M059J (cell line): ENCODE data around the gene CD72. TPM values are rescaled to one million over a fixed set of nuclear protein-coding genes. Genes with fewer than 3 reads are reported as not detected.
A peak's percentile ranks its signal among the peaks of the same experiment; 100 is the strongest.

Source experiments
- DNase-seq: peaks from one replicate; pipeline ENCODE4 v3.0.0-alpha.2; 2012; ENCODE audit warnings: low read depth
- total RNA-seq: library from RNA; depleted of rRNA; stranded (reverse); fragments of >200 nt; shearing (Covaris generic); gene quantifications from 2 replicates; pipeline ENCODE4 v1.2.3, GENCODE V29; 2014; rRNA removed

The CD72 gene
- total RNA-seq: 0.05 and 4.1 TPM in 2 replicates

- DNase-seq: no peak
These were observed at the start of gene CD72 for GRCh38 chr9:35618325-35618727. Gene CD72, minus strand, starts transcription at chr9:35618413. Its CDS starts 110 bp downstream, at chr9:35618303.

- DNase-seq: no peak
These were observed 49.7 kb upstream of the CD72 start for GRCh38 chr9:35667939-35668338.

- no peak for DNase-seq
These were observed 48.3 kb upstream of the CD72 start for GRCh38 chr9:35666549-35666948.

GRCh38 chr9:35666045-35666444 lies 47.8 kb upstream of the CD72 start:
- peak; percentile 78 for DNase-seq

- DNase-seq: no peak
These were observed 47.2 kb upstream of the CD72 start for GRCh38 chr9:35665471-35665818.

- peak; percentile 86 for DNase-seq
These were observed 46.6 kb upstream of the CD72 start, which contains the start of gene ARHGEF39 for GRCh38 chr9:35664531-35665470. Gene ARHGEF39, minus strand, starts transcription at chr9:35665195. Its CDS starts 26 bp downstream, at chr9:35665169.

- DNase-seq: no peak
These were observed 44.2 kb upstream of the CD72 start for GRCh38 chr9:35662437-35662836.

GRCh38 chr9:35661756-35662350 lies 43.6 kb upstream of the CD72 start:
- no peak for DNase-seq

GRCh38 chr9:35660966-35661415 lies 42.8 kb upstream of the CD72 start:
- DNase-seq: peak; percentile 64

GRCh38 chr9:35659340-35659739 lies 41.1 kb upstream of the CD72 start:
- peak; percentile 98 for DNase-seq

GRCh38 chr9:35658968-35659220 lies 40.7 kb upstream of the CD72 start:
- DNase-seq: peak; percentile 84

- DNase-seq: peak; percentile 76
These were observed 40.1 kb upstream of the CD72 start, which contains the start of gene CCDC107 for GRCh38 chr9:35658137-35658967. Gene CCDC107, plus strand, starts transcription at chr9:35658292. Its CDS starts 88 bp downstream, at chr9:35658380.

GRCh38 chr9:35657546-35658136 lies 39.4 kb upstream of the CD72 start, which contains the start of gene RMRP:
Gene RMRP, minus strand, starts transcription at chr9:35658019.
- DNase-seq: peak; percentile 100

GRCh38 chr9:35656831-35657545 lies 38.8 kb upstream of the CD72 start:
- DNase-seq: no peak

- no peak for DNase-seq
These were observed 38.1 kb upstream of the CD72 start for GRCh38 chr9:35656348-35656747.

- no peak for DNase-seq
These were observed 35.4 kb upstream of the CD72 start for GRCh38 chr9:35653611-35654010.

- no peak for DNase-seq
These were observed 34.6 kb upstream of the CD72 start for GRCh38 chr9:35652829-35653209.

GRCh38 chr9:35651956-35652828 lies 34.0 kb upstream of the CD72 start:
- DNase-seq: peak; percentile 36

GRCh38 chr9:35650341-35651158 lies 32.3 kb upstream of the CD72 start, which contains the start of gene SIT1:
Gene SIT1, minus strand, starts transcription at chr9:35650931. Its CDS starts 78 bp downstream, at chr9:35650853.
- DNase-seq: no peak
